ENCODE measurements around the gene SLC6A18. TPM values are rescaled to one million over a fixed set of nuclear protein-coding genes. Genes with fewer than 3 reads are reported as not detected.

Gene SLC6A18
- total RNA-seq, 1 donor from 2014 or later = not detected

DNA sequence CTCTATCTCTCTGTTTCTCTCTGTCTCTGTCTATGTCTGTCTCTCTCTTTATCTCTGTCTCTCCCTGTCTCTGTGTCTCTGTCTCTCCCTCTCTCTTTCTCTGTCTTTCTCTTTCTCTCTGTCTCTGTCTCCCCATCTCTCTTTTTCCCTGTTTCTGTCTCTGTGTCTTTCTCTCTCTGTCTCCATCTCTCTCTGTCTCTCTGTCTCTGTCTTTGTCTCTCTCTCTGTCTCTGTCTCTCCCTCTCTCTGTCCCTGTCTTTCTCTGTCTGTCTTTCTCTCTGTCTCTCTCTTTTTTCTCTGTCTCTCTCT is 25.9 kb upstream of the SLC6A18 start:
- TF ChIP-seq, protein P1, sequence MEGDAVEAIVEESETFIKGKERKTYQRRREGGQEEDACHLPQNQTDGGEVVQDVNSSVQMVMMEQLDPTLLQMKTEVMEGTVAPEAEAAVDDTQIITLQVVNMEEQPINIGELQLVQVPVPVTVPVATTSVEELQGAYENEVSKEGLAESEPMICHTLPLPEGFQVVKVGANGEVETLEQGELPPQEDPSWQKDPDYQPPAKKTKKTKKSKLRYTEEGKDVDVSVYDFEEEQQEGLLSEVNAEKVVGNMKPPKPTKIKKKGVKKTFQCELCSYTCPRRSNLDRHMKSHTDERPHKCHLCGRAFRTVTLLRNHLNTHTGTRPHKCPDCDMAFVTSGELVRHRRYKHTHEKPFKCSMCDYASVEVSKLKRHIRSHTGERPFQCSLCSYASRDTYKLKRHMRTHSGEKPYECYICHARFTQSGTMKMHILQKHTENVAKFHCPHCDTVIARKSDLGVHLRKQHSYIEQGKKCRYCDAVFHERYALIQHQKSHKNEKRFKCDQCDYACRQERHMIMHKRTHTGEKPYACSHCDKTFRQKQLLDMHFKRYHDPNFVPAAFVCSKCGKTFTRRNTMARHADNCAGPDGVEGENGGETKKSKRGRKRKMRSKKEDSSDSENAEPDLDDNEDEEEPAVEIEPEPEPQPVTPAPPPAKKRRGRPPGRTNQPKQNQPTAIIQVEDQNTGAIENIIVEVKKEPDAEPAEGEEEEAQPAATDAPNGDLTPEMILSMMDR (IDR thresholded peaks at IDR 0.05; ENCODE audit: insufficient read depth, low read depth, low read length) = no peak
- no peak for TF ChIP-seq EZH2 (IDR thresholded peaks at IDR 0.05; ENCODE audit: insufficient read depth, low read length)
- H3K27me3 ChIP-seq (ENCODE audit: insufficient read depth, low read length) = peaks cover 2% of the 10 kb centered on the region
- H3K4me1 Mint-ChIP-seq (ENCODE audit: low read depth, unreplicated experiment) = no peaks in the 10 kb centered on the region
- no peaks in the 10 kb centered on the region for H3K36me3 ChIP-seq (ENCODE audit: insufficient read depth, low read length)
- H3K27me3 Mint-ChIP-seq (ENCODE audit: low read depth, unreplicated experiment) = peaks cover 30% of the 10 kb centered on the region
- H3K27ac ChIP-seq (ENCODE audit: low read depth, low read length) = no peak overlapping the region
- H3K79me2 ChIP-seq (ENCODE audit: insufficient read depth, low read length) = no peaks in the 10 kb centered on the region
- no peaks in the 10 kb centered on the region for H3K36me3 Mint-ChIP-seq (ENCODE audit: low read depth, unreplicated experiment)
- DNase-seq (ENCODE audit: low read depth) (no peak), FAIRE-seq (no peak)
- H3K9ac ChIP-seq (ENCODE audit: low read length) = no peak overlapping the region
- no peak overlapping the region for H3K4me3 Mint-ChIP-seq (ENCODE audit: unreplicated experiment)
- no peak overlapping the region for H2AFZ ChIP-seq (ENCODE audit: low read depth, low read length)
- no peaks in the 10 kb centered on the region for H3K9me3 ChIP-seq (ENCODE audit: insufficient read depth, low read depth, low read length)
- H3K9me3 Mint-ChIP-seq (ENCODE audit: unreplicated experiment) = peaks cover 3% of the 10 kb centered on the region
- no peaks in the 10 kb centered on the region for H4K20me1 ChIP-seq (ENCODE audit: insufficient read depth, low read length)
- no peaks in the 10 kb centered on the region for H3K4me1 ChIP-seq (ENCODE audit: insufficient read depth, low read length)
- no peak overlapping the region for H3K4me3 ChIP-seq (ENCODE audit: insufficient read depth, low read depth, low read length)
- no peak overlapping the region for H3K27ac Mint-ChIP-seq (ENCODE audit: unreplicated experiment)
- H3K4me2 ChIP-seq (ENCODE audit: low read length) = no peak overlapping the region

DNA sequence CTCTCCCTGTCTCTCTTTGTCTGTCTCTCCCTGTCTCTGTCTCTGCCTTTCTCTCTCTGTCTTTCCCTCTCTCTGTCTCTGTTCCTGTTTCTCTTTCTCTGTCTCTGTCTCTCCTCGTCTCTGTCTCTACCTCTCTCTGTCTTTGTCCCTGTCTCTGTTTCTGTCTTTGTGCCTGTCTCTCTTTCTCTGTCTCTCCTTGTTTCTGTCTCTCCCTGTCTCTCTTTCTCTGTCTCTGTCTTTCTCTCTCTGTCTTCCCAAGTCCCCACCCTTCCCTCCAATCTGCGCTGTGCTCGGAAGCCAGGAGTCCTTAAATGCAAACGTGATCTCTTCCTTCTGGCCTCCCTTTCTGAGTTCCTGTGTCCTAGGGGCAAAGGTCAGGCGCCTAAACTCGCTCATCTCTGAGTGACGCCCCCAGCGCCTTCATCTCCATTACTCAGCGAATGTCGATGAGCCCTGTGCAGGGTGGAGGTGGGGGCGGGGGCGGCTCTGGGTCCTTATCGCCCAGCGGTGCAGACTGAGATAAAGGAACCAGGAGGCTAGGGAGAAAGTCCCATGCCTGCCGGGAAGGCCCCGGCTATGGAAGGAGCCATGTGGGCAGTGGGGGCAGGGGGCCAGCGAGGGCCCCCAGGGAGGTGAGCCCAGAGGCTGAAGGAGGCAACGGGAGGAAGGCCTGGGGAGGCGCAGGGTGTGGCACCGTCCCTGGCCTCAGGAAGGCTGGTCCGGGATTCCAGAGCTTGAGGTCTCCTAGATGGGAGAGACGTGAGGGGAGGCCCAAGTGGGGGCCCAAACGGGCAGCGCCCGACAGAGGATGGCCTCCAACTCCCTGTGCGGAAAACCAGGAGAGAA is 25.3 kb upstream of the SLC6A18 start:
- no peak overlapping the region for H3K4me2 ChIP-seq (ENCODE audit: low read length)
- FAIRE-seq (no peak), DNase-seq (ENCODE audit: low read depth) (no peak)
- H2AFZ ChIP-seq (ENCODE audit: low read depth, low read length) = no peak overlapping the region
- H3K9me3 ChIP-seq (ENCODE audit: insufficient read depth, low read depth, low read length) = no peaks in the 10 kb centered on the region
- Mint-ChIP-seq H3K4me1 (ENCODE audit: low read depth, unreplicated experiment) (no peaks in the 10 kb centered on the region), H3K27me3 (ENCODE audit: low read depth, unreplicated experiment) (peaks cover 26% of the 10 kb centered on the region), H3K4me3 (ENCODE audit: unreplicated experiment) (no peak overlapping the region), H3K27ac (ENCODE audit: unreplicated experiment) (no peak overlapping the region), H3K9me3 (ENCODE audit: unreplicated experiment) (peaks cover 3% of the 10 kb centered on the region), H3K36me3 (ENCODE audit: low read depth, unreplicated experiment) (no peaks in the 10 kb centered on the region)
- H3K27me3 ChIP-seq (ENCODE audit: insufficient read depth, low read length) = peaks cover 2% of the 10 kb centered on the region
- no peaks in the 10 kb centered on the region for H4K20me1 ChIP-seq (ENCODE audit: insufficient read depth, low read length)
- H3K79me2 ChIP-seq (ENCODE audit: insufficient read depth, low read length) = no peaks in the 10 kb centered on the region
- no peak overlapping the region for H3K27ac ChIP-seq (ENCODE audit: low read depth, low read length)
- no peak for TF ChIP-seq EZH2 (IDR thresholded peaks at IDR 0.05; ENCODE audit: insufficient read depth, low read length)
- TF ChIP-seq, protein P1 (IDR thresholded peaks at IDR 0.05; ENCODE audit: insufficient read depth, low read depth, low read length) = no peak
- H3K36me3 ChIP-seq (ENCODE audit: insufficient read depth, low read length) = no peaks in the 10 kb centered on the region
- no peaks in the 10 kb centered on the region for H3K4me1 ChIP-seq (ENCODE audit: insufficient read depth, low read length)
- H3K4me3 ChIP-seq (ENCODE audit: insufficient read depth, low read depth, low read length) = no peak overlapping the region
- no peak overlapping the region for H3K9ac ChIP-seq (ENCODE audit: low read length)
